Measurements from ENCODE around the gene LAMA3. TPM values are rescaled to one million over a fixed set of nuclear protein-coding genes. Genes with fewer than 3 reads are reported as not detected.

LAMA3 gene
- total RNA-seq, 1 donor from 2014 or later: 126 TPM

DNA sequence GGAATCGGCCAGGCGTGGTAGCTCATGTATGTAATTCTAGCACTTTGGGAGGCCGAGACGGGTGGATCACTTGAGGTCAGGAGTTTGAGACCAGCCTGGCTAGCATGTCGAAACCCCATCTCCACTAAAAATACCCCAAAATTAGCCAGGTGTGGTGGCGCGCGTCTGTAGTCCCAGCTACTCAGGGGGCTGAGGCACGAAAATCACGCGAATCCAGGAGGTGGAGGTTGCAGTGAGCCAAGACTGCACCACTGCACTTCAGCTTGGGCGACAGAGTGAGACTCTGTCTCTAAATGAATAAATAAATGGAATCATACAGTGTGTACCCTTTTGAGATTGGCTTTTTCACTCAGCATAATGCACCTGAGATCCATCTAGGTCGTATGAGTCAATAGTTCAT is 305.9 kb downstream of the LAMA3 start:
- Histone ChIP-seq H3K4me3 (ENCODE audit: low read depth, low read length) (no peak overlapping the region), H3K27me3 (ENCODE audit: control insufficient read depth, insufficient read depth, low read length) (no peaks in the 10 kb centered on the region), H3K36me3 (ENCODE audit: control insufficient read depth, insufficient read depth, low read length) (no peaks in the 10 kb centered on the region)
- TF ChIP-seq CTCF (IDR thresholded peaks at IDR 0.05; ENCODE audit: insufficient read depth, low read length, poor library complexity, severe bottlenecking): no peak
- no peak for DNase-seq (ENCODE audit: low read depth)

DNA sequence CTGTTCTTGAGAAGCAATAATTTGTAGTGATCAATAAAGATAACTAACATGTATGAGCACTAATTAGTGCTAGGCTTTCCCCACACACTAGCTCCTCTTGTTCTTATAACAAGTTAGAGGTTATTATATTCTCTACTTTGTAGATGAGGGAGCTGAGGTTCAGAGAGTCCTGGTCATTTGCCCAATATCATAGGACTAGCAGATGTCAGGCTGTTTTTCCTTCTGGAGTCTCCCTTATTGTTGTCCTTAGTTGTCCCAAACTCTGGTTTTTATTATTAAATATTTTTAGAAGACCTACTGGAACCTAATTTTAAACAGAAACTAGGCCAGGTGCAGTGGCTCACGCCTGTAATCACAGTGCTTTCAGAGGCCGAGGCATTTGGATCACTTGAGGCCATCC is 308.8 kb downstream of the LAMA3 start:
- H3K36me3 ChIP-seq (ENCODE audit: control insufficient read depth, insufficient read depth, low read length): no peaks in the 10 kb centered on the region
- H3K27me3 ChIP-seq (ENCODE audit: control insufficient read depth, insufficient read depth, low read length): no peaks in the 10 kb centered on the region
- no peak for TF ChIP-seq CTCF (IDR thresholded peaks at IDR 0.05; ENCODE audit: insufficient read depth, low read length, poor library complexity, severe bottlenecking)
- no peak overlapping the region for H3K4me3 ChIP-seq (ENCODE audit: low read depth, low read length)
- no peak for DNase-seq (ENCODE audit: low read depth)

GRCh38 chr18:23998820-23999219 is 309.6 kb downstream of the LAMA3 start:
- DNase-seq (ENCODE audit: low read depth): no peak
- Histone ChIP-seq H3K36me3 (ENCODE audit: control insufficient read depth, insufficient read depth, low read length) (no peaks in the 10 kb centered on the region), H3K27me3 (ENCODE audit: control insufficient read depth, insufficient read depth, low read length) (no peaks in the 10 kb centered on the region), H3K4me3 (ENCODE audit: low read depth, low read length) (no peak overlapping the region)
- TF ChIP-seq CTCF (IDR thresholded peaks at IDR 0.05; ENCODE audit: insufficient read depth, low read length, poor library complexity, severe bottlenecking): no peak

DNA sequence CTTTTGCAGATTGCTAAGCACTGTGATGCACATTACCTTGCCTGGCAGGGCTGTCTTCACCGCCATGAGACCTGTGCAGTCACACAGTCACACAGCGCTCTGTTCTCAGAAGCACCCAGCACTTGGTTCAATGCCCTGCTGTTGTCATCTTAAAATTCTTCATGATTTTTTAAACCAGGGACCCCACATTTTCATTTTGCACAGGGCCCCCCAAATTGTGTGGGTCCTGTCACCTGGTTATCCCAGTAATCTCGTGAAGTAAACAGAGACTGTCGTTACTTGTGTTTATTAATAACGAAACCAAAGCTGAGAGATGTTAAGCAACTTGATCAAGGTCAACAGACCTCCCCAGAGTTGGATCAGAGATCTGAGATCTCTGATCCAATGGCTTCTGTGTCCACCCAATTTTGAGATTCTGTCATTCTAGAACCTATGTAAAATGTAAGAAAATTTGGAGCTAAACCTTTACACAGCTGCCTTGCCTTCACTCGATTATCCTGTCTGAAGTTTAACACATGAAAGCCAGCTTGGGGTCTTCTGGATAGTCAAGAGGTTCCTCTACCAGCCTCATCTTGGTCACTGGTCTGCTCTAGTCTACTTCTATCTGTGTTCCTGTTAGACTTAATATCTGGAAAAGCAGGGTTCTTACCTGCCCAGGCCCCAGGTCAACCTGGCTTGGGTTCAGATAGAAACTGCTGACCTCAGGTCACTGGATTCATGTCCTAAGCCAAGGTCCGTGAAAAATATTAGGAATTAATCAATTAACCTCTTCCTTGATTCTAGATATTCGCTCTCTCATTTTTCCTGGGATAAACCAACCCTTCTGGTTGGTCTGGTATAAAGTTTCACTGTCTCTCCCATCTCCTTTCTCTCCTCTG is 311.6 kb downstream of the LAMA3 start:
- TF ChIP-seq CTCF (IDR thresholded peaks at IDR 0.05; ENCODE audit: insufficient read depth, low read length, poor library complexity, severe bottlenecking): no peak
- DNase-seq (ENCODE audit: low read depth): no peak
- H3K4me3 ChIP-seq (ENCODE audit: low read depth, low read length): no peak overlapping the region
- H3K36me3 ChIP-seq (ENCODE audit: control insufficient read depth, insufficient read depth, low read length): no peaks in the 10 kb centered on the region
- H3K27me3 ChIP-seq (ENCODE audit: control insufficient read depth, insufficient read depth, low read length): no peaks in the 10 kb centered on the region

DNA sequence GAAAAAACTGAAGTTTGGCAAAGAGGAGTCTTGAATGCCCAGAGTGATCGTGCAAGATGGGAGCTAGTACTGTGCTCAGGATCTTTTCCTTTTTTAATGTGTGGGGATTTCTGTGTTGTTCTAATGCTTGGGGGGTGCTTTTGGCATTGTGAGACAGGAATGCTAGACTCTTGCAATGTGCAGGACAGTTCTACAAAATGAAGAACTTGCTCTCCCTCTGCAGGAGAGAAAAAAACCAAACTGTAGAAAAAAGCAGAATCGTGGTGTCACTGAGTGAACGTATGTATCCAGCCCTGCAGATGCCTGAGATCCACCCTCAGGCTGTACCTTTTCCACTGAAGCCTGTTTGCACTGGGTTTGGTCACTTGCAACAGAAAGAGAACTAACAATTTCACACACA is 313.2 kb downstream of the LAMA3 start:
- Histone ChIP-seq H3K27me3 (ENCODE audit: control insufficient read depth, insufficient read depth, low read length) (no peaks in the 10 kb centered on the region), H3K4me3 (ENCODE audit: low read depth, low read length) (no peak overlapping the region), H3K36me3 (ENCODE audit: control insufficient read depth, insufficient read depth, low read length) (no peaks in the 10 kb centered on the region)
- no peak for TF ChIP-seq CTCF (IDR thresholded peaks at IDR 0.05; ENCODE audit: insufficient read depth, low read length, poor library complexity, severe bottlenecking)
- DNase-seq (ENCODE audit: low read depth): no peak

- Histone ChIP-seq H3K36me3 (ENCODE audit: control insufficient read depth, insufficient read depth, low read length) (no peaks in the 10 kb centered on the region), H3K27me3 (ENCODE audit: control insufficient read depth, insufficient read depth, low read length) (no peaks in the 10 kb centered on the region), H3K4me3 (ENCODE audit: low read depth, low read length) (no peak overlapping the region)
- TF ChIP-seq CTCF (IDR thresholded peaks at IDR 0.05; ENCODE audit: insufficient read depth, low read length, poor library complexity, severe bottlenecking): no peak
- no peak for DNase-seq (ENCODE audit: low read depth)
Observed at GRCh38 chr18:24003288-24003687, 314.0 kb downstream of the LAMA3 start.

Data from kidney epithelial cell (primary cell).